Thyroid gland (tissue), 4 donors: ENCODE results near the gene KIF1C.

ENCODE experiments used
- CTCF ChIP-seq, 6 experiments: fragments of 200-600 bp in 3 of 6; fragments of 450-650 bp in 3 of 6; sonication (generic) in 3 of 6; IDR thresholded peaks; one replicate each; pipeline ENCODE4 v1.5.1; 2016 to 2019; ENCODE audit warnings: antibody characterized with exemption in 6 of 6, mild to moderate bottlenecking in 2 of 6, inconsistent platforms in 1 of 6, moderate library complexity in 1 of 6
- POLR2A ChIP-seq, 2 donors: fragments of 450-650 bp; IDR thresholded peaks; one replicate each; pipeline ENCODE4 v1.6.1; 2017; ENCODE audit warnings: antibody characterized with exemption in 2 of 2, mild to moderate bottlenecking in 2 of 2, moderate library complexity in 1 of 2

DNA sequence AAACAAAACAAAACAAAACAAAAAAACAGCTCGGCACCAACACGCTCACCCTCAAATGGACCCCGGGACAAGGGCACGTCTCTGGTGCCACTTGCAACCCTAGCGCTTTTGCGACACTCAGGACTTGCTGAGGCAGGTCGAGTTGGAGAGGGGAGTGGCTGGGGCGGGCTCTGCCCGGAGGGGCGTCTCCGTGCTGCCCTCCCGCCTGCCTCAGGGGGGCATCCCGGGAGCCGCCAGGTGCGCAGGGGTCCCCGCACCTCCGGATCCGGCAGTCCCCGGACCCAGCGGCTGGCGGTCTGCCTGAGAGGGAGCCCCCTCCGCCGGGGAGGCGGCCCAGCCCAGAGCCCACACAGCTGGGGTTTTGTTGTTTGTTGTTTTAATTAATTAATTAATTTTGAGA, 37.6 kb downstream of the KIF1C start, which contains the start of gene SLC52A1:
- TF ChIP-seq CTCF (IDR thresholded peaks at IDR 0.05) (no peak), POLR2A (IDR thresholded peaks at IDR 0.05) (no peak)
